GM04504 (cell line): ENCODE measurements around the gene HSPG2.
"Not testable (repeated sequence)": the region's sequence is repeated elsewhere in the genome, so short reads cannot be mapped to it uniquely, and the experiment has no call there.

Experiments used
- DNase-seq: peaks from one replicate; pipeline ENCODE4 v3.0.0-alpha.2; 2012; ENCODE audit warnings: low read depth

HSPG2 gene

GRCh38 chr1:21932127-21932526 lies 5.0 kb downstream of the HSPG2 start:
- peak; percentile 88 for DNase-seq

DNA sequence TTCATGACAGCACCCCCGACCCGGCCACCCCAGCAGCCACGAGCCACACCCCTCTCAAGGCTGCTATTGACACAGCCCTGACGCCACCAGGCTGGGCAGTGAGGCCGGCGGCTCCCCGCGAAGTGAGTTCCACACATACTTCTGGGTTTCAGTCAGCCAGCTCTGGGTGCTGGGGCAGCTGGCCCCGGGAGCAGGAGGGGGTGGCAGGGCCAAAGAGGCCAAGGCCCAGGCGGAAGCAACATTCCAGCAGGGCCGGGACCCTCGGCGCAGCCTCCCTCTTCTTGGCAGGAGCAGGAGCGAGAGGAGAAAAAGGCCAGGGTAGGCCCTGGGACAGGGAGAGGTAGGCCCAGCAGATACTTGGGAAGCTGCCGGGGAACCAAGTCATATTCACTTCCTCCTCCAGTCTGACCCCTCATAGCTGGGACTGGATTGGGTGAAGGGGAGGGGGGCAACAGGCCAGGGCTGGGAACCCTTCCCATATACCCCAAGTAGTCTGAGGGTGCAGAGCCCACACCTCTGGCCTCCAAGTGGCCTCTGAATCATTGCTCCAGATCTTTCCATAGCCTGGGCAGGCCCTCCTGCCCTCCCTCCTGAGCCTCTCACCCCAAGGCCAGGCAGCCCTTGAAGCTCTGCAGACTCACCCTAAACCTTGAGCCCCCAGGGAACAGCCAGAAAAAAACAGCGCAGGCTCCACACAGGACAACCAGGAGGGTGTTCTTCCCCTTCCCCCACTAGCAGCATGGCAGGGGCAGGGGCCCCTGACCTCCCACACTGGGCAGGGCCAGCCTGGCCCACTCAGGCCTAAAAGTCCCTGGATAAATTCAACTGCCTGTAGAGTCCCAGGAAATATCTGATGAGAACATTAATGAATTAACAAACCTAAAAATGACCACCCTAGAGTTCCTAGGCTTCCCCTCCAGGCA lies 5.7 kb downstream of the HSPG2 start:
- peak; percentile 88 for DNase-seq

GRCh38 chr1:21930629-21931170 lies 6.4 kb downstream of the HSPG2 start:
- DNase-seq: no peak

DNA sequence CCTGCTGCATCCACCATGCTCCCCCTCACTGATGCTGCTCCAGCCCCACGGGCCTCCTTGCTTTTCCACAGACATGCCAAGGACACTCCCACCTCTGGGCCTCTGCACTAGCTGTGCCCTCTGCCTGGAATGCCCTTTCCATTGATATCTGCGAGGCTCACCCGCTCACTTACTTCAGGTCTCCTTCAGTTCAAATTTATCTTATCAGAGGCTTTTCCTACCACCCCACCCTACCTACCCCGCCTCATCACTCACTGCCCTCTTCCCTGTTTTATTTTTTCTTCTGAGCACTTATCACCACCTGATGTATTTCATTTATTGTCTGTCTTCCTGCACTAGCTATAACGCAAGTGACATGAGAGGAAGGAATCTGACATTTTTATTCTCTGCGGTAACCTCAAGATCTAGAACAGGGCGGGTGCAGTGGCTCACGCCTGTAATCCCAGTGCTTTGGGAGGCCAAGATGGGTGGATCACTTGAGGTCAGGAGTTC lies 7.0 kb downstream of the HSPG2 start:
- no peak for DNase-seq

DNA sequence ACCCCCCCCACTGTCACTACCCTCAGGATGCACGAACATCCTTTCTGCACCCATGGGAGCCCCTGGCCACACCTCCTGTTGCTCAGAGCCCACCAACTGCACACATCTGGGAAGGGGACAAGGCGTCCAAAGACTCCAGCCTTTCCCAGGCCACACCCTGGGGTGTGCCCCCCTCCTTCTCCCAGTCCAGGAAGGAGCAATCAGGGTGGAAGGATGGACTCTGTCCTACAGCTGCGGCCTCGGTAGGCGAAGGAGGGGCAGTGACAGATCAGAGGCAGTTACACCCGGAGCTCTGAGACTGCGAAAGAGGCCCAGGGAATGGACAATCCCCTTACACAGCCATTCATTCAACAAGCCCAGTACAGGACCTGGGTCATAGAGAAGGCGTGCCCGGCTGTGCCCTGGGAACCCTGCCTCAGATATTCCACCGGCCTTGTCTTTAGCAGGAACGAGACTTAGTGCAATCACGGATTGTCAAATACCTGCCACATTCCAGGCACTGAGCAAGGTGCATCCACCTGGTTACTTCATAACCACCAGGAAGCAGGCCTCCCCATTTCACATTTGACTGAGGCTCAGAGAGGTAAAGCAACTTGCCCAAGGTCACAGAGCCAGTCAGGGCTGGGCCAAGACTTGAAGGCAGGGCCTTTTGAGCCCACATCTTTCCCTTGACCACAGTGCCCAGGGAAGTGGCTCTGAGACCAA lies 9.4 kb downstream of the HSPG2 start:
- peak; percentile 76 for DNase-seq

DNA sequence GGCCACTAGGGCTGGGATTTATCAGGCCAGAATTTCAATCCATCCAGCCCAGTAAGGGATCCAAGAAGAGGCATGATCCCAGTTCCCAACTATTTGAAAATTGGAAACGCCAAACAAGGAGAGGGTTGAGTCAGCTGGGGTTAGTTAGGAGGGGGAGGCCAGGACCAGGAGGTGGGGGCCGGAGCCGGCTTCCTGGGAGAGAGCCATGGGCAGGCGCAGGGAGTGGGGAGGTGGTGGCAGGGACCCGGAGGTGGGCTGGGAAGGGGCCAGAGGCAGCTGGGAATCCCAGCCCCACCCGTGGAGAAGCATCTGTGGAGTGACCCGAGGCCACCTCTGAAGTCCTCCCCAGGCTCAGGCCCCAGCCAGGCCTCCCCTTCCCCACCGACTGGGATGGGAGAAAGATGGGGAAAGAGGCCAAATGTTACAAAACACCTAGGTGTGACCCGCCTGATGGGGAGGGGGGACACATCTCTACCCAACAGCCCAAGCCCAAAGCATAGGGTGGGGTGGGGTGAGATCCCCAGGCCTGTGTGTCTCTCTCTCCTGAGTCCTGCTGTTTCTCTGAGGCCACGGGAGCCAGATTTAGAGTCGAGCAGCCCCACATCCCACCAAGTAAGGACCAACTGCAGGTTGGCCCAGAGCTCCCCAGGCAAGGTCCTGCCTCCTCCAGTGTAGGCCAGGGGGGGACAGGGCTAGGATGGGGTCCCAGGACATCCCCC lies 10.1 kb downstream of the HSPG2 start:
- DNase-seq: peak; percentile 90

- DNase-seq: no peak
Measured at GRCh38 chr1:21926065-21926464, 11.0 kb downstream of the HSPG2 start.

GRCh38 chr1:21925334-21925940 lies 11.7 kb downstream of the HSPG2 start:
- no peak for DNase-seq

DNA sequence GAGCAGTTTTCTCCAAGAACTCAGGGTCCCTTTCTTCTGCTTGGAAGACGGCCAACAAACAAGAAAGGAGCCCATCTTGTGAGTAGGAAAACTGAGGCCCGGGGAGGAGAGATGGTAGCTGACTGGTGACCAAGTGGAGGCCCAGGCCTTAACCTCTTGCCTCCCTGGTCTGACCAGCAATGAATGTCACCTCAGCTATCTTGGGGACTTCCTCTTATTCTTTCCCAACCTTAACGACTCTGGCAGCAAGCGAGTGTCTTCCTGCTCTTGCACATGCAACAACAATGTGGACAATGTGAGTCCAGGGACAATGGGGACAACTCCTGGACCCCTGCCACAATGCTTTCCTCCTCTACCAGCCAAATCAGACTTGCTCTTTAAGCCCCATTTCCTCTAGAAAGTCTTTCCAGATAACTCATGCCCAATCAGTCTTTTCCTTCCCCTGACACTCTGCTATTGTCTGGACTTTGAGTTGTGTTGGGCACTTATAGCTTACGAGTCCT lies 12.6 kb downstream of the HSPG2 start:
- no peak for DNase-seq

- DNase-seq: no peak
Measured at GRCh38 chr1:21922090-21923013, 14.8 kb downstream of the HSPG2 start.

DNA sequence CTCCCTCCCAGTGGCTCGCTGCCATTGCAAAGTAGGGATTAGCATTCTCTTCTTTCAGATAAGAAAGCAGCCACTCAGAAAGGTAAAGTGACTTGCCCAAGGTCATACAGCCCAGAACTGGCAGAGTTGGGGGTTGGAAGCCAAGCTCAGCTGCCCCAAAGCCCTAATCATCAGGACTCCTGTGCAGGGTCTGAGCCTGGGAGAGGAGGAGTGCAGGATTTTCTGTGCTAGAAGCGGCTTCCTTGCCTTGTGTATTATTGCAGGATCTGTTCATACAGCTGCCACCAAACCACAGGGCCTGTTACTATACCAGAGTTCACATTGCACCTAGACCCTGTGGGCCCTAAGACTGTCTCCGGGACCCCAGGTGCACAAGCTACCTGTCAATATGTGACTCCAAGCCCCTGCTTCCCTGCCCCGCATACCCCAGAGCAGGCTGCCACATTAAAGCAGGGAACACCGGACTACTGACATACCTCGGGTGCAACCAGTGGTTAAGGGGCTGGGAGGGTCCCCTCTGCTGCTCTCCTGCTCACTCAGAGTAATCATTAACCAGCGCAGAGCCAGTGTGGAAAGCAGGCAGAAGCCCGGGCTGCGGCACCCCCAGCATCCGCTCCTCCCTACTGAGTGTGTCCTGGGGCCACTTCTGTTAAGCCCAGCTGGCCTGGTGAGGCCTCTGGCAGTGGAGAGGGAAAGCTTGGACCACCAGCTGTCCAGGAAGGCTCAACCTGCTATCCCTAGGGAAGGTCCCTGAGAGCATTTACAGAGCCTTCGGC lies 15.8 kb downstream of the HSPG2 start:
- no peak for DNase-seq

- DNase-seq: peak; percentile 75
Measured at GRCh38 chr1:21919520-21919919, 17.6 kb downstream of the HSPG2 start.

GRCh38 chr1:21917239-21917631 lies 19.9 kb downstream of the HSPG2 start:
- DNase-seq: not testable (repeated sequence)

- no peak for DNase-seq
Measured at GRCh38 chr1:21916447-21917238, 20.5 kb downstream of the HSPG2 start.

- no peak for DNase-seq
Measured at GRCh38 chr1:21914880-21915640, 22.1 kb downstream of the HSPG2 start.

DNA sequence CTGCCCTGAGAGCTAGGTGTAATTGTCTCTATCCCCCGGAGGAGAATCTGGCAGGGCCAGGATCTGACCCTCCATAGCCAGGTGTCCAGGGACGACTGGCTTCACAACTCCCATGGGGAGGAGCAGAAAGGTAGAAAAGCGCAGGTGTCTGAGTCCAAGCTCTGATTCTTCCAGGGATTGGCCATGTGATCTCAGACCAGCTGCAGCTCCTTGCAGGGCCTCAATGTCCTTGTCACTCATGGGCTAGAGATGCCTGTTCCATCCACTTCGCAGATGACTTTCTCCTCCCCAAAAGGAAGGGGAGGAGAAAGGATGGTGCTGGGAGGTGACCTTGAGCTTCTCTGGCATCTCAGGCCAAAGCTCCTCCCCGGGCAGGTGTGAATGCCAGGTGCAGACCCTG lies 22.7 kb downstream of the HSPG2 start:
- no peak for DNase-seq

GRCh38 chr1:21913763-21914162 lies 23.3 kb downstream of the HSPG2 start:
- no peak for DNase-seq

DNA sequence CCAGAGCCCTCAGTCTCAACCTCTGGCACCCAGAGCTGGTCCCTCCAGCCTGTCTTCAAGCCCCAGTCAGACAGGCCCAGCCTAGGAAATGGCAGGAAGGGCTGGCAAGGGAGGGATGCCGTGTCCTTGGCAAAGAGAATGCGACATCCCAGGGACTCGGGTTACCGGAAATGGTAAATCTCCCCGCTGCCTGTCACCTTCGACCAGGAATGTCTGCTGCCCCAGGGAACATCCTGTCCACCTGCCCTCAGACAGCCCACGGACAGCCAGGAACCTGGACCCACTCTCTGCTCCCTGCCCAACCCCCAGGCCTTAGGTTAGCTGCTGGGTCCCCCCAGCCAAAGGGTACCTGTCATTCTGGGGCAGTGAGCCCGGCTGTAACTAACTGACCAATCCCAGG lies 23.9 kb downstream of the HSPG2 start:
- DNase-seq: no peak
